ENCODE measurements around the gene DCP1B. TPM values are rescaled to one million over a fixed set of nuclear protein-coding genes. Genes with fewer than 3 reads are reported as not detected.
"Not testable (repeated sequence)": the region's sequence is repeated elsewhere in the genome, so short reads cannot be mapped to it uniquely, and the experiment has no call there.

DCP1B gene
- total RNA-seq, 3 donors from 2014 or later (not counting 1 experiment from before 2014, with no cell fraction given) = 4.7 to 8.5 (median 7.5) TPM

- peaks cover 30% of the 10 kb centered on the region for H3K36me3 ChIP-seq (ENCODE audit: control insufficient read depth, insufficient read depth, low read length)
- H3K4me3 Mint-ChIP-seq = no peak overlapping the region
- ATAC-seq (no peak), DNase-seq (no peak)
- intact Hi-C loops (cut with micrococcal nuclease) = no loop called here
- H3K9me3 Mint-ChIP-seq = no peaks in the 10 kb centered on the region
- no peak for TF ChIP-seq CTCF (IDR thresholded peaks at IDR 0.05)
- no peaks in the 10 kb centered on the region for H3K36me3 Mint-ChIP-seq
- no peak overlapping the region for H3K27ac Mint-ChIP-seq
- no peaks in the 10 kb centered on the region for H3K27me3 ChIP-seq (ENCODE audit: control insufficient read depth, insufficient read depth, low read length)
- no peak overlapping the region for H3K4me3 ChIP-seq (ENCODE audit: low read length)
- H3K9me3 ChIP-seq (ENCODE audit: control insufficient read depth, insufficient read depth, low read length) = no peaks in the 10 kb centered on the region
- H3K4me1 ChIP-seq (ENCODE audit: control insufficient read depth, insufficient read depth, low read length) = no peaks in the 10 kb centered on the region
- no peaks in the 10 kb centered on the region for H3K4me1 Mint-ChIP-seq
- no peaks in the 10 kb centered on the region for H3K27me3 Mint-ChIP-seq (ENCODE audit: low read depth in 2 of 2)
- 97% methylated on average over 3 of the region's 3 CpGs for WGBS (ENCODE audit: insufficient coverage)
- H3K27ac ChIP-seq (ENCODE audit: low read length) = no peak overlapping the region
These were observed 58.0 kb downstream of the DCP1B start for GRCh38 chr12:1946296-1946695.

GRCh38 chr12:1945502-1945901 is 58.8 kb downstream of the DCP1B start:
- H3K36me3 Mint-ChIP-seq, ATAC-seq, H3K4me3 Mint-ChIP-seq: not testable (repeated sequence)

GRCh38 chr12:1939801-1940607 is 64.3 kb downstream of the DCP1B start:
- peak; percentile 95 for TF ChIP-seq CTCF (IDR thresholded peaks at IDR 0.05)
- Histone ChIP-seq H3K27ac (ENCODE audit: low read length) (no peak overlapping the region), H3K36me3 (ENCODE audit: control insufficient read depth, insufficient read depth, low read length) (peaks cover 12% of the 10 kb centered on the region), H3K9me3 (ENCODE audit: control insufficient read depth, insufficient read depth, low read length) (no peaks in the 10 kb centered on the region), H3K4me3 (ENCODE audit: low read length) (no peak overlapping the region), H3K27me3 (ENCODE audit: control insufficient read depth, insufficient read depth, low read length) (no peaks in the 10 kb centered on the region), H3K4me1 (ENCODE audit: control insufficient read depth, insufficient read depth, low read length) (peaks cover 5% of the 10 kb centered on the region)
- WGBS (ENCODE audit: insufficient coverage) = 41% methylated on average over 14 of the region's 16 CpGs
- no peaks in the 10 kb centered on the region for H3K9me3 Mint-ChIP-seq
- peaks cover 5% of the 10 kb centered on the region in 2 donors for H3K4me1 Mint-ChIP-seq
- H3K27me3 Mint-ChIP-seq (ENCODE audit: low read depth in 2 of 2) = peaks cover 0 to 2% of the 10 kb centered on the region in 2 donors
- H3K4me3 Mint-ChIP-seq = no peak overlapping the region
- intact Hi-C loops (cut with micrococcal nuclease) = loop anchor here (1.0 kb wide), 4 partner anchors 144 to 306 kb away; no protein-coding TSS in a partner anchor
- no peaks in the 10 kb centered on the region for H3K36me3 Mint-ChIP-seq
- H3K27ac Mint-ChIP-seq = no peak overlapping the region
- ATAC-seq = peak; percentile 95 to 100 (median 99)
- DNase-seq = peak; percentile 85 to 94

More at GRCh38 chr12:1945502-1945901, 58.8 kb downstream of the DCP1B start:
- H3K9me3 Mint-ChIP-seq; H3K4me3 ChIP-seq (ENCODE audit: low read length); intact Hi-C loops (cut with micrococcal nuclease); H3K27ac ChIP-seq (ENCODE audit: low read length); H3K27me3 ChIP-seq (ENCODE audit: control insufficient read depth, insufficient read depth, low read length); H3K9me3 ChIP-seq (ENCODE audit: control insufficient read depth, insufficient read depth, low read length); H3K27ac Mint-ChIP-seq; H3K27me3 Mint-ChIP-seq (ENCODE audit: low read depth in 2 of 2); H3K4me1 ChIP-seq (ENCODE audit: control insufficient read depth, insufficient read depth, low read length); H3K4me1 Mint-ChIP-seq; DNase-seq: not testable (repeated sequence)
- WGBS (ENCODE audit: insufficient coverage) = 93% methylated on average over 4 of the region's 5 CpGs
- peaks cover 27% of the 10 kb centered on the region for H3K36me3 ChIP-seq (ENCODE audit: control insufficient read depth, insufficient read depth, low read length)

GRCh38 chr12:1939331-1939730 is 64.9 kb downstream of the DCP1B start:
- Mint-ChIP-seq H3K27me3 (ENCODE audit: low read depth in 2 of 2) (peaks cover 0 to 2% of the 10 kb centered on the region in 2 donors), H3K4me3 (no peak overlapping the region), H3K36me3 (no peaks in the 10 kb centered on the region), H3K9me3 (no peaks in the 10 kb centered on the region), H3K27ac (no peak overlapping the region), H3K4me1 (peaks cover 5% of the 10 kb centered on the region in 2 donors)
- WGBS (ENCODE audit: insufficient coverage) = 95% methylated on average over 10 of the region's 10 CpGs
- no peak for TF ChIP-seq CTCF (IDR thresholded peaks at IDR 0.05)
- no peaks in the 10 kb centered on the region for H3K9me3 ChIP-seq (ENCODE audit: control insufficient read depth, insufficient read depth, low read length)
- intact Hi-C loops (cut with micrococcal nuclease) = no loop called here
- no peaks in the 10 kb centered on the region for H3K27me3 ChIP-seq (ENCODE audit: control insufficient read depth, insufficient read depth, low read length)
- H3K27ac ChIP-seq (ENCODE audit: low read length) = no peak overlapping the region
- H3K36me3 ChIP-seq (ENCODE audit: control insufficient read depth, insufficient read depth, low read length) = peaks cover 12% of the 10 kb centered on the region
- ATAC-seq (no peak), DNase-seq (no peak)
- peaks cover 5% of the 10 kb centered on the region for H3K4me1 ChIP-seq (ENCODE audit: control insufficient read depth, insufficient read depth, low read length)
- H3K4me3 ChIP-seq (ENCODE audit: low read length) = no peak overlapping the region

Data from natural killer cell (primary cell).